K562 (cell line): ENCODE results near the gene OR6S1. TPM values are rescaled to one million over a fixed set of nuclear protein-coding genes. Genes with fewer than 3 reads are reported as not detected.

ENCODE experiments used
- ADNP ChIP-seq: fragments of 200-800 bp; sonication (Bioruptor generic); IDR thresholded peaks from 2 replicates; pipeline ENCODE4 v1.6.1; 2016; ENCODE audit warnings: missing genetic modification characterization, missing compliant biosample characterization
- ATF6 ChIP-seq: sonication (generic); formaldehyde crosslinking; IDR thresholded peaks from 2 replicates; pipeline ENCODE4 v1.4.0; 2020; ENCODE audit warnings: mild to moderate bottlenecking, missing genetic modification reagents
- CBX5 ChIP-seq: IDR thresholded peaks from 2 replicates; pipeline ENCODE4 v1.6.1; 2014; ENCODE audit warnings: low read depth, borderline replicate concordance
- CTCFL ChIP-seq: IDR thresholded peaks from 2 replicates; pipeline ENCODE4 v1.6.1; 2011; ENCODE audit warnings: borderline replicate concordance, low read depth, mild to moderate bottlenecking, moderate library complexity, low read length; ENCODE audit not compliant: insufficient read depth, poor library complexity, severe bottlenecking
- DEAF1 ChIP-seq: fragments of 450-650 bp; formaldehyde crosslinking; IDR thresholded peaks from 2 replicates; pipeline ENCODE4 v1.4.0; 2020; ENCODE audit warnings: mild to moderate bottlenecking, moderate library complexity
- FOS ChIP-seq: IDR thresholded peaks from 3 replicates; pipeline ENCODE4 v1.6.1; 2011; ENCODE audit not compliant: insufficient read length; ENCODE audit errors: extremely low read depth
- GTF2F1 ChIP-seq: IDR thresholded peaks from 2 replicates; pipeline ENCODE4 v1.6.1; 2011; ENCODE audit warnings: low read depth, low read length, improper control_type of control experiment
- KLF6 ChIP-seq: fragments of 250-450 bp; sonication (Bioruptor Pico); IDR thresholded peaks from 2 replicates; pipeline ENCODE4 v1.4.0; 2020; ENCODE audit warnings: mild to moderate bottlenecking, moderate library complexity, borderline replicate concordance
- NCOA4 ChIP-seq: fragments of 450-650 bp; IDR thresholded peaks from 2 replicates; pipeline ENCODE4 v1.6.1; 2018; ENCODE audit warnings: mild to moderate bottlenecking; ENCODE audit not compliant: partially characterized antibody
- NEUROD1 ChIP-seq: fragments of 150-350 bp; IDR thresholded peaks from 2 replicates; pipeline ENCODE4 v1.6.1; 2014; ENCODE audit warnings: borderline replicate concordance, low read length, low read depth; ENCODE audit not compliant: partially characterized antibody
- OTX1 ChIP-seq: fragments of 450-650 bp; formaldehyde crosslinking; IDR thresholded peaks from 2 replicates; pipeline ENCODE4 v1.4.0; 2022; ENCODE audit warnings: mild to moderate bottlenecking
- PHB ChIP-seq: fragments of 250-450 bp; sonication (Bioruptor Pico); IDR thresholded peaks from 2 replicates; pipeline ENCODE4 v1.5.0; 2021
- PHB2 ChIP-seq: fragments of 450-650 bp; IDR thresholded peaks from 2 replicates; pipeline ENCODE4 v1.6.1; 2017; ENCODE audit warnings: low read depth
- PKNOX1 ChIP-seq: fragments of 450-650 bp; IDR thresholded peaks from 2 replicates; pipeline ENCODE4 v1.6.1; 2016
- PTTG1 ChIP-seq: fragments of 450-650 bp; IDR thresholded peaks from 2 replicates; pipeline ENCODE4 v1.6.1; 2016; ENCODE audit warnings: low read depth, mild to moderate bottlenecking, missing genetic modification characterization, missing compliant biosample characterization
- RBFOX2 ChIP-seq: fragments of 200-400 bp; formaldehyde crosslinking; IDR thresholded peaks from 2 replicates; pipeline ENCODE4 v1.6.1; 2017; ENCODE audit warnings: low read depth, mild to moderate bottlenecking, low read length, moderate library complexity
- SMAD3 ChIP-seq: fragments of 450-650 bp; formaldehyde crosslinking; conservative IDR thresholded peaks from 2 replicates; pipeline ENCODE4 v1.4.0; 2020; ENCODE audit warnings: mild to moderate bottlenecking
- SPI1 ChIP-seq: IDR thresholded peaks from 2 replicates; pipeline ENCODE4 v1.6.1; 2011; ENCODE audit warnings: low read depth, low read length, control low read depth, borderline replicate concordance
- SRSF3 ChIP-seq: fragments of 200-400 bp; formaldehyde crosslinking; IDR thresholded peaks from 2 replicates; pipeline ENCODE4 v1.6.1; 2016; ENCODE audit warnings: mild to moderate bottlenecking, low read length, moderate library complexity; ENCODE audit not compliant: insufficient read depth
- TAL1 ChIP-seq: fragments of 450-650 bp; IDR thresholded peaks from 2 replicates; pipeline ENCODE4 v1.6.1; 2016; ENCODE audit warnings: mild to moderate bottlenecking
- ZBTB1 ChIP-seq: sonication (generic); formaldehyde crosslinking; IDR thresholded peaks from 2 replicates; pipeline ENCODE4 v1.8.1; 2023; ENCODE audit warnings: missing genetic modification reagents, low read depth, mild to moderate bottlenecking, borderline replicate concordance
- ZNF134 ChIP-seq: fragments of 250-450 bp; sonication (Bioruptor Pico); conservative IDR thresholded peaks from 2 replicates; pipeline ENCODE4 v1.4.0; 2020
- ZNF408 ChIP-seq: fragments of 250-450 bp; sonication (Bioruptor Pico); IDR thresholded peaks from 2 replicates; pipeline ENCODE4 v1.4.0; 2020; ENCODE audit warnings: low read depth, mild to moderate bottlenecking, moderate library complexity
- polyA plus RNA-seq, 8 experiments: library from polyadenylated mRNA; depleted of rRNA in 4 of 8; stranded (reverse) in 5 of 8; unstranded in 3 of 8; fragments of >200 nt; fragmentation: Nextera tagmentation in 2 of 8; fragmentation: Illumina TruSeq in 1 of 8; extraction: Ambion mirVana in 2 of 8; extraction: Trizol in 1 of 8; gene quantifications; 2 replicates each; pipeline versions ENCODE4 v1.2.1 to v1.2.3, GENCODE V29; 2011 to 2014; ENCODE audit warnings: inconsistent platforms in 1 of 8, missing spikeins in 1 of 8
- total RNA-seq, 7 experiments: library from RNA; depleted of rRNA in 6 of 7; stranded (reverse); fragments of >200 nt in 6 of 7; fragmentation: Illumina TruSeq in 2 of 7; extraction: Trizol in 2 of 7; gene quantifications; 2 replicates each; pipeline versions ENCODE4 v1.2.1 to v1.2.3, GENCODE V29; 2011 to 2021; ENCODE audit warnings: low replicate concordance in 1 of 7

OR6S1 gene
- total and polyA plus RNA-seq, 9 of the 15 experiments (the other 6 are each of a cell fraction or from before 2014, with no cell fraction given), result not detected

GRCh38 chr14:20632831-20633691 is 8.4 kb downstream of the OR6S1 start (continued):
- no peak for TF ChIP-seq PTTG1 (tag)
- no peak for TF ChIP-seq ZNF408 (CRISPR knock-in tag)
- TF ChIP-seq DEAF1 (CRISPR knock-in tag), result no peak
- TF ChIP-seq CBX5, result no peak
- no peak for TF ChIP-seq OTX1 (CRISPR knock-in tag)
- no peak for TF ChIP-seq SRSF3
- TF ChIP-seq NEUROD1, result no peak
- TF ChIP-seq ZNF134 (CRISPR knock-in tag), result no peak
- no peak for TF ChIP-seq SPI1
- no peak for TF ChIP-seq ATF6 (CRISPR knock-in tag)
- TF ChIP-seq NCOA4, result no peak
- TF ChIP-seq PKNOX1, result 0 out of 2 replicates have a peak, but pooled peaks have one; percentile 7
- TF ChIP-seq ADNP (tag), result peak; percentile 87
- TF ChIP-seq PHB2, result no peak
- TF ChIP-seq KLF6 (CRISPR knock-in tag), result no peak
- no peak for TF ChIP-seq ZBTB1 (CRISPR knock-in tag)
- TF ChIP-seq PHB (CRISPR knock-in tag), result no peak
- TF ChIP-seq TAL1, result no peak
- no peak for TF ChIP-seq FOS
- no peak for TF ChIP-seq GTF2F1
- TF ChIP-seq CTCFL, result no peak
- TF ChIP-seq SMAD3, result no peak
- no peak for TF ChIP-seq RBFOX2
